K562 (cell line): Measurements from ENCODE around the gene CUX1. TPM values are rescaled to one million over a fixed set of nuclear protein-coding genes. Genes with fewer than 3 reads are reported as not detected.

ENCODE experiments used
- CEBPB ChIP-seq: fragments of 450-650 bp; IDR thresholded peaks from 2 replicates; pipeline ENCODE4 v1.6.1; 2016; ENCODE audit warnings: missing genetic modification characterization, missing compliant biosample characterization
- E2F6 ChIP-seq, 2 experiments: IDR thresholded peaks; 2 replicates each; pipeline ENCODE4 v1.6.1; 2011; ENCODE audit warnings: borderline replicate concordance in 1 of 2, control low read depth in 1 of 2, low read depth in 1 of 2, low read length in 1 of 2, mild to moderate bottlenecking in 1 of 2, mixed read lengths in 1 of 2, moderate library complexity in 1 of 2; ENCODE audit not compliant: insufficient read depth in 1 of 2, insufficient read length in 1 of 2, poor library complexity in 1 of 2, severe bottlenecking in 1 of 2; ENCODE audit errors: extremely low read depth in 1 of 2
- ESRRA ChIP-seq: fragments of 450-650 bp; IDR thresholded peaks from 2 replicates; pipeline ENCODE4 v1.6.1; 2014; ENCODE audit warnings: low read depth, mild to moderate bottlenecking, moderate library complexity, borderline replicate concordance
- FOXJ2 ChIP-seq: fragments of 200-800 bp; sonication (Bioruptor generic); IDR thresholded peaks from 2 replicates; pipeline ENCODE4 v1.6.1; 2016; ENCODE audit warnings: missing genetic modification characterization, missing compliant biosample characterization
- FOXK2 ChIP-seq, 2 experiments: fragments of 450-650 bp; IDR thresholded peaks in 1 of 2; conservative IDR thresholded peaks in 1 of 2; 2 replicates each; pipeline ENCODE4 v1.6.1; 2016; ENCODE audit warnings: low read depth in 2 of 2, mild to moderate bottlenecking in 1 of 2
- RAD21 ChIP-seq, 2 experiments: fragments of 250-450 bp in 1 of 2; fragments of 450-650 bp in 1 of 2; sonication (Bioruptor Pico) in 1 of 2; formaldehyde crosslinking in 1 of 2; IDR thresholded peaks in 1 of 2; conservative IDR thresholded peaks in 1 of 2; 2 replicates each; pipeline versions ENCODE4 v1.4.0 to v1.8.0; 2020 to 2022; ENCODE audit warnings: mild to moderate bottlenecking in 2 of 2, moderate library complexity in 1 of 2
- REST ChIP-seq, 2 experiments: fragments of 450-650 bp; formaldehyde crosslinking in 1 of 2; IDR thresholded peaks; 2 replicates each; pipeline versions ENCODE4 v1.4.0 to v1.6.1; 2014 to 2020; ENCODE audit warnings: mild to moderate bottlenecking in 2 of 2, borderline replicate concordance in 1 of 2, low read depth in 1 of 2
- polyA plus RNA-seq, 8 experiments: library from polyadenylated mRNA; depleted of rRNA in 4 of 8; stranded (reverse) in 5 of 8; unstranded in 3 of 8; fragments of >200 nt; fragmentation: Nextera tagmentation in 2 of 8; fragmentation: Illumina TruSeq in 1 of 8; extraction: Ambion mirVana in 2 of 8; extraction: Trizol in 1 of 8; gene quantifications; 2 replicates each; pipeline versions ENCODE4 v1.2.1 to v1.2.3, GENCODE V29; 2011 to 2014; ENCODE audit warnings: inconsistent platforms in 1 of 8, missing spikeins in 1 of 8
- total RNA-seq, 7 experiments: library from RNA; depleted of rRNA in 6 of 7; stranded (reverse); fragments of >200 nt in 6 of 7; fragmentation: Illumina TruSeq in 2 of 7; extraction: Trizol in 2 of 7; gene quantifications; 2 replicates each; pipeline versions ENCODE4 v1.2.1 to v1.2.3, GENCODE V29; 2011 to 2021; ENCODE audit warnings: low replicate concordance in 1 of 7
- TF ChIP-seq, protein P1 (sequence below), 3 experiments: IDR thresholded peaks in 2 of 3; conservative IDR thresholded peaks in 1 of 3; 2 replicates each; pipeline ENCODE4 v1.5.1; 2011 to 2012; ENCODE audit warnings: low read length in 3 of 3, mild to moderate bottlenecking in 3 of 3, control low read depth in 2 of 3, improper control_type of control experiment in 1 of 3, inconsistent platforms in 1 of 3, low read depth in 1 of 3, mixed read lengths in 1 of 3, moderate library complexity in 1 of 3; ENCODE audit not compliant: insufficient read depth in 2 of 3

The CUX1 gene
- total and polyA plus RNA-seq, 9 of the 15 experiments (the other 6 are each of a cell fraction or from before 2014, with no cell fraction given) = 3.6 to 55.3 (median 25.2) TPM

DNA sequence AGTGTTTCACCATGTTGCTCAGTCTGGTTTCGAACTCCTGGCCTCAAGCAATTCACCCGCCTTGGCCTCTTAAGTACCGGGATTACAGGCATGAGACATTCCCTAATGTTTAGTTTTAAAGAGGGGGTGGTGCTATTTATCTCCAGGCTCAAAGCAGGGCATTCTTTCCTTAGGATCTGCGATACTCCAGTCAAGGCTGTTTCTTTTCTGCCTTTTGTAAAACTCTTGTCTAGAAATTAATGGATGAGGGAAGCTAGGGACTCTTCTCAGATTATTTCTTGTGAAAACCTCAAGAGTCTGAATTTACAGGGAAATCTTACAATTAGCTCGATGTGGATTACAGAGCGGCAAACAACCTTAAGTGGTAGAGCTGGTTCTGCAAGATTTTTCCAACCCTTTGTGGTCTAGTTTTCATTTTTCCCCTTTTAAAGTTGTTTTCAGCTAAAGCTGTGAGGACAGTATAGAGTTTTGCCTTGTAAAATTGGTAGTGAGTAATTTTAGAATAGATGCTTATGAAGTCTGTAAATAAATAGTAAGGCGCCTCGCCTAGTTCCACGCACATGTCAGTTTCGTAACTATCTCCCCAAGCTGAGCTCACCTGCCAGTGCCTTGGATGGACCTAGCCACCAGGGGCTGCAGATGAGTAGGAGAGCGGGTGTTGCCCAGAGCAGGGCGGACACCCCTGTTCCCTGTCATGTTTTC, 53.1 kb downstream of the CUX1 start (continued):
- TF ChIP-seq E2F6 (IDR thresholded peaks at IDR 0.05; ENCODE audit: borderline replicate concordance in 1 of 2, extremely low read depth in 1 of 2, insufficient read depth in 1 of 2, insufficient read length in 1 of 2, low read depth in 1 of 2, low read length in 1 of 2, poor library complexity in 1 of 2, severe bottlenecking in 1 of 2) (peak in 1 of 2 experiments; percentile 30), CEBPB (tag) (peak; percentile 67), RAD21 (CRISPR knock-in tag; conservative IDR thresholded peaks at IDR 0.05 in 1 of 2, IDR thresholded peaks at IDR 0.05 in 1 of 2) (peak in 1 of 2 experiments; percentile 51; a peak in 2 of 4 replicates), REST (IDR thresholded peaks at IDR 0.05; ENCODE audit: borderline replicate concordance) (peak; percentile 32), REST (CRISPR knock-in tag; IDR thresholded peaks at IDR 0.05; ENCODE audit: low read depth) (no peak), FOXK2 (conservative IDR thresholded peaks at IDR 0.05 in 1 of 2, IDR thresholded peaks at IDR 0.05 in 1 of 2; ENCODE audit: low read depth in 2 of 2) (0 out of 4 replicates have a peak, but pooled peaks of 1 of the 2 experiments have one; percentile 13), FOXJ2 (tag) (no peak), ESRRA (no peak)
- TF ChIP-seq, protein P1, sequence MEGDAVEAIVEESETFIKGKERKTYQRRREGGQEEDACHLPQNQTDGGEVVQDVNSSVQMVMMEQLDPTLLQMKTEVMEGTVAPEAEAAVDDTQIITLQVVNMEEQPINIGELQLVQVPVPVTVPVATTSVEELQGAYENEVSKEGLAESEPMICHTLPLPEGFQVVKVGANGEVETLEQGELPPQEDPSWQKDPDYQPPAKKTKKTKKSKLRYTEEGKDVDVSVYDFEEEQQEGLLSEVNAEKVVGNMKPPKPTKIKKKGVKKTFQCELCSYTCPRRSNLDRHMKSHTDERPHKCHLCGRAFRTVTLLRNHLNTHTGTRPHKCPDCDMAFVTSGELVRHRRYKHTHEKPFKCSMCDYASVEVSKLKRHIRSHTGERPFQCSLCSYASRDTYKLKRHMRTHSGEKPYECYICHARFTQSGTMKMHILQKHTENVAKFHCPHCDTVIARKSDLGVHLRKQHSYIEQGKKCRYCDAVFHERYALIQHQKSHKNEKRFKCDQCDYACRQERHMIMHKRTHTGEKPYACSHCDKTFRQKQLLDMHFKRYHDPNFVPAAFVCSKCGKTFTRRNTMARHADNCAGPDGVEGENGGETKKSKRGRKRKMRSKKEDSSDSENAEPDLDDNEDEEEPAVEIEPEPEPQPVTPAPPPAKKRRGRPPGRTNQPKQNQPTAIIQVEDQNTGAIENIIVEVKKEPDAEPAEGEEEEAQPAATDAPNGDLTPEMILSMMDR (IDR thresholded peaks at IDR 0.05 in 2 of 3, conservative IDR thresholded peaks at IDR 0.05 in 1 of 3; ENCODE audit: insufficient read depth in 2 of 3, low read depth in 1 of 3, low read length in 3 of 3) = peak; percentile 50 to 59 (median 57)
